Neural progenitor cell (in vitro differentiated cells): ENCODE measurements around the gene NINL. TPM values are rescaled to one million over a fixed set of nuclear protein-coding genes. Genes with fewer than 3 reads are reported as not detected.

Experiments
- DNase-seq: peaks from one replicate; pipeline ENCODE4 v3.0.0-alpha.2; 2016; ENCODE audit warnings: low spot score
- H2AFZ ChIP-seq: fragments of 200-600 bp; sonication (generic); replicated peaks from 2 replicates; pipeline ENCODE4 v1.6.1; 2016; ENCODE audit warnings: antibody characterized with exemption
- H3F3A ChIP-seq: fragments of 200-600 bp; sonication (generic); 2 replicates; pipeline ENCODE4 v1.6.1; 2016; ENCODE audit warnings: antibody characterized with exemption, low read depth
- H3K27ac ChIP-seq: fragments of 200-600 bp; sonication (generic); 2 replicates; pipeline ENCODE4 v1.5.1; 2016; ENCODE audit warnings: mild to moderate bottlenecking
- H3K27me3 ChIP-seq: fragments of 200-600 bp; sonication (generic); 2 replicates; pipeline ENCODE4 v1.6.1; 2016; ENCODE audit warnings: mild to moderate bottlenecking, moderate library complexity
- H3K36me3 ChIP-seq: fragments of 200-600 bp; sonication (generic); 2 replicates; pipeline ENCODE4 v1.5.1; 2016
- H3K4me1 ChIP-seq: fragments of 200-600 bp; sonication (generic); 2 replicates; pipeline ENCODE4 v1.6.1; 2016; ENCODE audit warnings: mixed run types
- H3K4me2 ChIP-seq: fragments of 200-600 bp; sonication (generic); 2 replicates; pipeline ENCODE4 v1.6.1; 2016
- H3K4me3 ChIP-seq: fragments of 200-600 bp; sonication (generic); 2 replicates; pipeline ENCODE4 v1.5.1; 2016
- H3K79me2 ChIP-seq: fragments of 200-600 bp; sonication (generic); 2 replicates; pipeline ENCODE4 v1.6.1; 2016; ENCODE audit warnings: low read depth
- H3K9ac ChIP-seq: fragments of 200-600 bp; sonication (generic); 2 replicates; pipeline ENCODE4 v1.6.1; 2016
- H3K9me3 ChIP-seq: fragments of 200-600 bp; sonication (generic); 2 replicates; pipeline ENCODE4 v1.5.1; 2016; ENCODE audit warnings: low read depth
- H4K20me1 ChIP-seq: fragments of 200-600 bp; sonication (generic); 2 replicates; pipeline ENCODE4 v1.6.1; 2016; ENCODE audit warnings: low read depth
- H3K27ac Mint-ChIP-seq: 3 replicates; pipeline ENCODE4 v1.8.0; 2021; ENCODE audit warnings: mixed read lengths
- H3K27me3 Mint-ChIP-seq: 2 replicates; pipeline ENCODE4 v1.8.0; 2022; ENCODE audit warnings: low read depth, mild to moderate bottlenecking, inconsistent platforms, moderate library complexity, mixed read lengths; ENCODE audit not compliant: insufficient read depth
- H3K36me3 Mint-ChIP-seq: 3 replicates; pipeline ENCODE4 v1.8.0; 2021; ENCODE audit warnings: mixed read lengths
- H3K4me1 Mint-ChIP-seq: 3 replicates; pipeline ENCODE4 v1.8.0; 2021; ENCODE audit warnings: mixed read lengths
- H3K4me3 Mint-ChIP-seq: 3 replicates; pipeline ENCODE4 v1.8.0; 2021; ENCODE audit warnings: mild to moderate bottlenecking, moderate library complexity, mixed read lengths
- H3K9me3 Mint-ChIP-seq: 3 replicates; pipeline ENCODE4 v1.8.0; 2020; ENCODE audit warnings: mixed read lengths
- EZH2 ChIP-seq: fragments of 200-600 bp; sonication (generic); IDR thresholded peaks from 2 replicates; pipeline ENCODE4 v1.6.1; 2017; ENCODE audit warnings: antibody characterized with exemption, mild to moderate bottlenecking, moderate library complexity
- EZH2phosphoT487 ChIP-seq: fragments of 200-600 bp; sonication (generic); IDR thresholded peaks from 2 replicates; pipeline ENCODE4 v1.6.1; 2017; ENCODE audit warnings: antibody characterized with exemption
- total RNA-seq: library from RNA; depleted of rRNA; stranded (reverse); fragments of >200 nt; gene quantifications from 2 replicates; pipeline ENCODE4 v1.2.3, GENCODE V29; 2015; ENCODE audit warnings: low replicate concordance
- TF ChIP-seq, protein P1 (sequence below): fragments of 200-600 bp; sonication (generic); IDR thresholded peaks from 2 replicates; pipeline ENCODE4 v1.5.1; 2017; ENCODE audit warnings: antibody characterized with exemption, mild to moderate bottlenecking

NINL gene
- total RNA-seq, 1 donor from 2014 or later = 21.5 TPM

DNA sequence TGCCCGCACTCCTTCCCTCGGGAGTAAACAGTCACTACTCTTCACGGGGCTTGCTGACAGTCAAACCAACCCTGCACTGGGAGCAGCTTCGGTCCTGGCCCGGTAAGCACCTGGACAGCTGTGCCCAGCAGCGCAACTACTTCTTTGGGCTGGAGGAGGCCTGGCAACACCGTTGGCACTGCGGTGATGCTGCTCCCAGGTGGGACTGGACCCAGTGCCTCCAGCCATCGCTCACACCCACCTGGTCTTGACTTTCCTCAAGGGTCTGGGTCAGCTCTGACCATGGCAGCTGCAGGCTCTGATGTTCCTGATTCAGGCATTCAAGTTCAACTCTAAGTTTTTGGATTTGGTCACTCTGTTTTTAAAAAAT lies 124.1 kb downstream of the NINL start:
- peaks cover 28% of the 10 kb centered on the region for H3K36me3 Mint-ChIP-seq

GRCh38 chr20:25460566-25461280 lies 124.6 kb downstream of the NINL start:
- no peak overlapping the region for H3K4me3 Mint-ChIP-seq

More for the DNA sequence above, 124.1 kb downstream of the NINL start:
- no peak for DNase-seq
- H3K79me2 ChIP-seq = no peaks in the 10 kb centered on the region
- H3K9me3 Mint-ChIP-seq = no peaks in the 10 kb centered on the region
- H3K4me1 Mint-ChIP-seq = no peaks in the 10 kb centered on the region
- no peak overlapping the region for H3K4me2 ChIP-seq
- H2AFZ ChIP-seq = no peak overlapping the region
- H3F3A ChIP-seq = no peaks in the 10 kb centered on the region
- H3K27me3 ChIP-seq = no peaks in the 10 kb centered on the region
- no peak overlapping the region for H3K27ac ChIP-seq
- H3K27ac Mint-ChIP-seq = no peak overlapping the region
- no peaks in the 10 kb centered on the region for H3K9me3 ChIP-seq
- H3K4me3 Mint-ChIP-seq = no peak overlapping the region
- H4K20me1 ChIP-seq = no peaks in the 10 kb centered on the region
- no peak overlapping the region for H3K9ac ChIP-seq
- peaks cover 10% of the 10 kb centered on the region for H3K27me3 Mint-ChIP-seq
- TF ChIP-seq, protein P1, sequence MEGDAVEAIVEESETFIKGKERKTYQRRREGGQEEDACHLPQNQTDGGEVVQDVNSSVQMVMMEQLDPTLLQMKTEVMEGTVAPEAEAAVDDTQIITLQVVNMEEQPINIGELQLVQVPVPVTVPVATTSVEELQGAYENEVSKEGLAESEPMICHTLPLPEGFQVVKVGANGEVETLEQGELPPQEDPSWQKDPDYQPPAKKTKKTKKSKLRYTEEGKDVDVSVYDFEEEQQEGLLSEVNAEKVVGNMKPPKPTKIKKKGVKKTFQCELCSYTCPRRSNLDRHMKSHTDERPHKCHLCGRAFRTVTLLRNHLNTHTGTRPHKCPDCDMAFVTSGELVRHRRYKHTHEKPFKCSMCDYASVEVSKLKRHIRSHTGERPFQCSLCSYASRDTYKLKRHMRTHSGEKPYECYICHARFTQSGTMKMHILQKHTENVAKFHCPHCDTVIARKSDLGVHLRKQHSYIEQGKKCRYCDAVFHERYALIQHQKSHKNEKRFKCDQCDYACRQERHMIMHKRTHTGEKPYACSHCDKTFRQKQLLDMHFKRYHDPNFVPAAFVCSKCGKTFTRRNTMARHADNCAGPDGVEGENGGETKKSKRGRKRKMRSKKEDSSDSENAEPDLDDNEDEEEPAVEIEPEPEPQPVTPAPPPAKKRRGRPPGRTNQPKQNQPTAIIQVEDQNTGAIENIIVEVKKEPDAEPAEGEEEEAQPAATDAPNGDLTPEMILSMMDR = no peak
- TF ChIP-seq EZH2phosphoT487 = no peak
- TF ChIP-seq EZH2 = no peak
- no peaks in the 10 kb centered on the region for H3K36me3 ChIP-seq
- H3K4me1 ChIP-seq = no peaks in the 10 kb centered on the region
- H3K4me3 ChIP-seq = no peak overlapping the region

GRCh38 chr20:25459916-25460535 lies 125.3 kb downstream of the NINL start:
- Histone ChIP-seq H3K9me3 (no peaks in the 10 kb centered on the region), H3K36me3 (no peaks in the 10 kb centered on the region), H3F3A (no peaks in the 10 kb centered on the region), H3K4me3 (no peak overlapping the region), H4K20me1 (no peaks in the 10 kb centered on the region), H3K4me1 (no peaks in the 10 kb centered on the region), H3K4me2 (no peak overlapping the region), H2AFZ (no peak overlapping the region), H3K27me3 (no peaks in the 10 kb centered on the region), H3K9ac (no peak overlapping the region), H3K27ac (no peak overlapping the region), H3K79me2 (no peaks in the 10 kb centered on the region)
- peaks cover 28% of the 10 kb centered on the region for H3K36me3 Mint-ChIP-seq
- no peak overlapping the region for H3K4me3 Mint-ChIP-seq
- H3K9me3 Mint-ChIP-seq = no peaks in the 10 kb centered on the region
- no peak for DNase-seq
- peaks cover 10% of the 10 kb centered on the region for H3K27me3 Mint-ChIP-seq
- TF ChIP-seq, protein P1 = no peak
- TF ChIP-seq EZH2 = no peak
- TF ChIP-seq EZH2phosphoT487 = no peak
- H3K27ac Mint-ChIP-seq = no peak overlapping the region
- H3K4me1 Mint-ChIP-seq = no peaks in the 10 kb centered on the region

More at GRCh38 chr20:25460566-25461280, 124.6 kb downstream of the NINL start:
- Histone ChIP-seq H3K79me2 (no peaks in the 10 kb centered on the region), H2AFZ (no peak overlapping the region), H3K4me3 (no peak overlapping the region), H3F3A (no peaks in the 10 kb centered on the region), H3K9me3 (no peaks in the 10 kb centered on the region), H3K4me1 (no peaks in the 10 kb centered on the region), H4K20me1 (no peaks in the 10 kb centered on the region), H3K27me3 (no peaks in the 10 kb centered on the region), H3K4me2 (no peak overlapping the region), H3K9ac (no peak overlapping the region), H3K27ac (no peak overlapping the region), H3K36me3 (no peaks in the 10 kb centered on the region)
- no peak for DNase-seq
- H3K27me3 Mint-ChIP-seq = peaks cover 10% of the 10 kb centered on the region
- H3K9me3 Mint-ChIP-seq = no peaks in the 10 kb centered on the region
- TF ChIP-seq EZH2 (no peak), EZH2phosphoT487 (no peak)
- TF ChIP-seq, protein P1 = no peak
- H3K36me3 Mint-ChIP-seq = peaks cover 27% of the 10 kb centered on the region
- H3K27ac Mint-ChIP-seq = no peak overlapping the region
- no peaks in the 10 kb centered on the region for H3K4me1 Mint-ChIP-seq
